ENCODE measurements around the gene PLD1.
"Not testable (repeated sequence)": the region's sequence is repeated elsewhere in the genome, so short reads cannot be mapped to it uniquely, and the experiment has no call there.

The PLD1 gene, protein sequence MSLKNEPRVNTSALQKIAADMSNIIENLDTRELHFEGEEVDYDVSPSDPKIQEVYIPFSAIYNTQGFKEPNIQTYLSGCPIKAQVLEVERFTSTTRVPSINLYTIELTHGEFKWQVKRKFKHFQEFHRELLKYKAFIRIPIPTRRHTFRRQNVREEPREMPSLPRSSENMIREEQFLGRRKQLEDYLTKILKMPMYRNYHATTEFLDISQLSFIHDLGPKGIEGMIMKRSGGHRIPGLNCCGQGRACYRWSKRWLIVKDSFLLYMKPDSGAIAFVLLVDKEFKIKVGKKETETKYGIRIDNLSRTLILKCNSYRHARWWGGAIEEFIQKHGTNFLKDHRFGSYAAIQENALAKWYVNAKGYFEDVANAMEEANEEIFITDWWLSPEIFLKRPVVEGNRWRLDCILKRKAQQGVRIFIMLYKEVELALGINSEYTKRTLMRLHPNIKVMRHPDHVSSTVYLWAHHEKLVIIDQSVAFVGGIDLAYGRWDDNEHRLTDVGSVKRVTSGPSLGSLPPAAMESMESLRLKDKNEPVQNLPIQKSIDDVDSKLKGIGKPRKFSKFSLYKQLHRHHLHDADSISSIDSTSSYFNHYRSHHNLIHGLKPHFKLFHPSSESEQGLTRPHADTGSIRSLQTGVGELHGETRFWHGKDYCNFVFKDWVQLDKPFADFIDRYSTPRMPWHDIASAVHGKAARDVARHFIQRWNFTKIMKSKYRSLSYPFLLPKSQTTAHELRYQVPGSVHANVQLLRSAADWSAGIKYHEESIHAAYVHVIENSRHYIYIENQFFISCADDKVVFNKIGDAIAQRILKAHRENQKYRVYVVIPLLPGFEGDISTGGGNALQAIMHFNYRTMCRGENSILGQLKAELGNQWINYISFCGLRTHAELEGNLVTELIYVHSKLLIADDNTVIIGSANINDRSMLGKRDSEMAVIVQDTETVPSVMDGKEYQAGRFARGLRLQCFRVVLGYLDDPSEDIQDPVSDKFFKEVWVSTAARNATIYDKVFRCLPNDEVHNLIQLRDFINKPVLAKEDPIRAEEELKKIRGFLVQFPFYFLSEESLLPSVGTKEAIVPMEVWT

DNA sequence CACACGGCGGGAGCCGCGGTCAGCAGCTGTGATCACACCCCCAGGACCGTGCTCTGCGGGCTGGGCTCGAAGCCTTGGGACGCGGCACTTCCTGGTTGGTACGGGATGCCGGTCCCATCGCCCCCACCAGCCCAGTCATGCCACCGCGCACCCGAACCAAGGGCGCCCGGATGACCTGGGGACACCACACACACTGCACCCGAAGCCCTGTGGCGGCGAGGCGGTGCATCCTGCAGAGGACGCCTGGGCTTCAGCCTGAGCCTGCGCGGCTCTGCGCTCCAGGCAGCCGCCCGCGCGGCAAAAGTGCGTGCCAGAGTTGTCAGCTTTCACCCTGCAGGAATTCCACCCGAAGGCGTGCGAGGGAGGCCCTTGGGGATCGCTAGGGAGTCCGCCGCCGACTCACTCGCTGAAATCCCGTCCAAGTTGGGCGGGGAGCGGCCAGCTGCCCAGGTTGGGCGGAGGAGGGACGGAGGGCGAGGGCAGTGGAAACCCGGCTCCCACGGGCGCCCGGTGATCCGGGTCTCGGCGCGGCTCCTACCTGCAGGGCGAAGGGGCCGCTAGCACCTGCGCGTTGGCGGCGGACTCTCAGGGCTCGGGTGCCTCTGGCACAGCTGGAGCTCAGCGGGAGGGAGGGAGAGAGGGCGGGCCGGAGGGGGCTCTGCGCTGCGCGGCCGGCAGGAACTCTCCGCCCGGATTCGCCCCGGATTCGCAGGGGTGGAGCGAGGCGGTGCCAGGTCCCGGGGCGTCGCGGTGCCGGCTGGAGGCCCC is at the start of gene PLD1:
PLD1 (minus strand) TSS at position 623 of the 768 bp plus-strand sequence. CDS start 72,432 bp downstream, outside the sequence.
- TF ChIP-seq, protein P1, sequence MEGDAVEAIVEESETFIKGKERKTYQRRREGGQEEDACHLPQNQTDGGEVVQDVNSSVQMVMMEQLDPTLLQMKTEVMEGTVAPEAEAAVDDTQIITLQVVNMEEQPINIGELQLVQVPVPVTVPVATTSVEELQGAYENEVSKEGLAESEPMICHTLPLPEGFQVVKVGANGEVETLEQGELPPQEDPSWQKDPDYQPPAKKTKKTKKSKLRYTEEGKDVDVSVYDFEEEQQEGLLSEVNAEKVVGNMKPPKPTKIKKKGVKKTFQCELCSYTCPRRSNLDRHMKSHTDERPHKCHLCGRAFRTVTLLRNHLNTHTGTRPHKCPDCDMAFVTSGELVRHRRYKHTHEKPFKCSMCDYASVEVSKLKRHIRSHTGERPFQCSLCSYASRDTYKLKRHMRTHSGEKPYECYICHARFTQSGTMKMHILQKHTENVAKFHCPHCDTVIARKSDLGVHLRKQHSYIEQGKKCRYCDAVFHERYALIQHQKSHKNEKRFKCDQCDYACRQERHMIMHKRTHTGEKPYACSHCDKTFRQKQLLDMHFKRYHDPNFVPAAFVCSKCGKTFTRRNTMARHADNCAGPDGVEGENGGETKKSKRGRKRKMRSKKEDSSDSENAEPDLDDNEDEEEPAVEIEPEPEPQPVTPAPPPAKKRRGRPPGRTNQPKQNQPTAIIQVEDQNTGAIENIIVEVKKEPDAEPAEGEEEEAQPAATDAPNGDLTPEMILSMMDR (IDR thresholded peaks at IDR 0.05; ENCODE audit: poor library complexity, severe bottlenecking): no peak
- ATAC-seq (ENCODE audit: low read depth) (peak; percentile 65), DNase-seq (ENCODE audit: low spot score) (peak; percentile 89)
- no peaks in the 10 kb centered on the region for H3K27me3 ChIP-seq (ENCODE audit: insufficient read depth, poor library complexity, severe bottlenecking)
- no peaks in the 10 kb centered on the region for H3K9me3 ChIP-seq (ENCODE audit: severe bottlenecking)
- no peaks in the 10 kb centered on the region for H3K36me3 ChIP-seq (ENCODE audit: low read depth)
- peak within 1 kb of the TSS; percentile 89 for H3K27ac ChIP-seq (ENCODE audit: poor library complexity, severe bottlenecking)
- H3K4me3 ChIP-seq (ENCODE audit: severe bottlenecking): peak within 1 kb of the TSS; percentile 35
- peaks cover 44% of the 10 kb centered on the region for H3K4me1 ChIP-seq (ENCODE audit: insufficient read depth, poor library complexity, severe bottlenecking)

DNA sequence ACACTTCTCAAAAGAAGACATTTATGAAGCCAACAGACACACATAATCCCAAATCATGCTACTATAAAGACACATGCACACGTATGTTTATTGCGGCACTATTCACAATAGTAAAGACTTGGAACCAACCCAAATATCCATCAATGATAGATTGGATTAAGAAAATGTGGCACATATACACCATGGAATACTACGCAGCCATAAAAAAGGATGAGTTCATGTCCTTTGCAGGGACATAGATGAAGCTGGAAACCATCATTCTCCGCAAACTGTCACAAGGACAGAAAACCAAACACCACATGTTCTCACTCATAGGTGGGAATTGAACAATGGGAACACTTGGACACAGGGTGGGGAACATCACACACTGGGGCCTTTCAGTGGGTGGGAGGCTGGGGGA is 48.5 kb upstream of the PLD1 start:
- H3K27ac ChIP-seq (ENCODE audit: poor library complexity, severe bottlenecking); DNase-seq (ENCODE audit: low spot score); H3K4me1 ChIP-seq (ENCODE audit: insufficient read depth, poor library complexity, severe bottlenecking); H3K27me3 ChIP-seq (ENCODE audit: insufficient read depth, poor library complexity, severe bottlenecking); H3K36me3 ChIP-seq (ENCODE audit: low read depth); H3K4me3 ChIP-seq (ENCODE audit: severe bottlenecking); ATAC-seq (ENCODE audit: low read depth): not testable (repeated sequence)
- peaks cover 27% of the 10 kb centered on the region for H3K9me3 ChIP-seq (ENCODE audit: severe bottlenecking)

DNA sequence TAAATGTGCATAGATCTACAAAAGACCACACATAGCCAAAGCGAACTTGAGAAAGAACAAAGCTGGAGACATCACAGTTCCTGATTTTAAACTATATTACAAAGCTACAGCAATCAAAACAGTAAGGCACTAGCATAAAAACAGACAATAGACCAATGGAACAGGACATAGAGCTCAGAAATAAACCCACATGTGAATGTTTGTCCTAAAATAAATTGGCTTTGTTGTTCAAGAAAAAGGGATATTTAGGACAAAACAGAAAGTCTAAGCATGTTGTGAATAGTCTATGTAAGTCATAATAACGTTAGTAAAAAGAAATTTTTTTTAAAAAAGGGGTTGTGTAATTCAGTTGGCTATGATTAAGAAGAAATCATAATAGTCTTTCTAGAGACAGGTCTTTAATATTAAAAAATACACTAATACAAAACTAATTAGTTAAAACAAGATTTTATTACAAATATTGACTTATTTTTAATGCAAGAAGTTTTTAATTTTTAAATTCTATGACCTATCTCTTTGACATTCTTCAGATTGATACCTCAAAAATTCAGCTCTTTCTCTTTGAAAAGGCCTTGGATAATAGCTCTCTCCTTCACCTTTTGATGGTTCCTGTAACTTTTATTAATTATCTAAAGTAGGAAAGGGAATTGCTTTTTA is 44.5 kb upstream of the PLD1 start:
- ATAC-seq (ENCODE audit: low read depth) (no peak), DNase-seq (ENCODE audit: low spot score) (no peak)
- no peak overlapping the region for H3K4me3 ChIP-seq (ENCODE audit: severe bottlenecking)
- no peaks in the 10 kb centered on the region for H3K4me1 ChIP-seq (ENCODE audit: insufficient read depth, poor library complexity, severe bottlenecking)
- H3K27me3 ChIP-seq (ENCODE audit: insufficient read depth, poor library complexity, severe bottlenecking): no peaks in the 10 kb centered on the region
- peaks cover 27% of the 10 kb centered on the region for H3K9me3 ChIP-seq (ENCODE audit: severe bottlenecking)
- no peak overlapping the region for H3K27ac ChIP-seq (ENCODE audit: poor library complexity, severe bottlenecking)
- TF ChIP-seq, protein P1 (IDR thresholded peaks at IDR 0.05; ENCODE audit: poor library complexity, severe bottlenecking): no peak
- H3K36me3 ChIP-seq (ENCODE audit: low read depth): no peaks in the 10 kb centered on the region

DNA sequence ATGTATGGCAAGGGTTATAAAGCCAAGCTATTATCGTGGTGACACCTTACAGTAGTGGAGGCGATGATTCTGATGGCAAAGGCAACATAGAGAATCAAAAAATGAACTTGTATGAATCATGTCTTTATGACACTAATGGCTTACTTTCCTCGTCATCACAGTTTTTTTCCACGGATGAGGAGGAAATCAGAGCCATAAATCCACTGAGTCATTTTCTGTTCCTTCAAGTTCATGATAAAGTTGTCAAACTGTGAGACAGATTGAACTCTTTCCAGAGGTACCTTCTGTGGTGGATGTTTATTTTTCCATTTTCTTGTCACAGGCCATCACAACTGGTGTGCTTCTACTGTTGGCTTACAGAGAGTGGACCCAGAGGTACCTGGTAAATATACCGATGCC is 41.4 kb upstream of the PLD1 start:
- H3K36me3 ChIP-seq (ENCODE audit: low read depth): no peaks in the 10 kb centered on the region
- H3K27ac ChIP-seq (ENCODE audit: poor library complexity, severe bottlenecking): no peak overlapping the region
- TF ChIP-seq, protein P1 (IDR thresholded peaks at IDR 0.05; ENCODE audit: poor library complexity, severe bottlenecking): no peak
- ATAC-seq (ENCODE audit: low read depth) (no peak), DNase-seq (ENCODE audit: low spot score) (no peak)
- H3K9me3 ChIP-seq (ENCODE audit: severe bottlenecking): peaks cover 21% of the 10 kb centered on the region
- H3K4me1 ChIP-seq (ENCODE audit: insufficient read depth, poor library complexity, severe bottlenecking): no peaks in the 10 kb centered on the region
- H3K4me3 ChIP-seq (ENCODE audit: severe bottlenecking): no peak overlapping the region
- no peaks in the 10 kb centered on the region for H3K27me3 ChIP-seq (ENCODE audit: insufficient read depth, poor library complexity, severe bottlenecking)
